Measurements from ENCODE around the gene SYNC.
"Not testable (repeated sequence)": the region's sequence is repeated elsewhere in the genome, so short reads cannot be mapped to it uniquely, and the experiment has no call there.

The SYNC gene

DNA sequence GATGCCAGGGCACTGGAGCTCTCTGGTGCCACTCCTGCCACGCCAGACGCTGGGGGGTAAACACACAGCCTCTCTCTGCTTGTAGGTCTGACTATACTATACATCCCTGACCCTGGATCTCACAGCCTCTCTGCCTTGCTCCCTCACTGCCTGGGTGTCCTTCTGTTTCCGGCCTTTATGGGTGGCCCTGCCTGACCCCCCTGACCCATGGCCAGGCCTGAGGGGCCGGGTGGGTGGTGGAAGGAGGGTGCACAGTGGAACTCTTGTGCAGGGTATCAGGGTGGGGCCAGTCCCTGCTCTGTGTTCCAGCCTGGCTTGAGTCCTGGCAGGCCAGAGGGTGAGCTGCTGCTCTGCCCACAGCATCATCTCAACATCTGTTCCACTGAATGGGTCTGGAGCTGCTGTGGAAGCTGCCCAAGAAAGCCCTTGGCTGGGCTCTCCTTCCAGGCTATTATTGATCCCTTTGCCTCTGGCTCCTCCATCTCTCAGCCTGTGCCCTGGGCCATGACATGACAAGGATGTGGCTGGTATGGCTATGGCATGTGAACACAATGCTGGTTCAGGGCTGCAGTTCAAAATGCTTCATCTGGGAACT, 17.2 kb upstream of the SYNC start:
- H3K4me1 ChIP-seq (ENCODE audit: control insufficient read depth, insufficient read depth, low read length, poor library complexity, severe bottlenecking), result peaks cover 14% of the 10 kb centered on the region
- no peaks in the 10 kb centered on the region for H3K9me3 ChIP-seq (ENCODE audit: control insufficient read depth, low read length)
- no peak overlapping the region for H3K4me3 ChIP-seq (ENCODE audit: extremely low read depth, insufficient read depth, low read length, poor library complexity, severe bottlenecking)
- no peaks in the 10 kb centered on the region for H3K36me3 ChIP-seq (ENCODE audit: control insufficient read depth, insufficient read depth, low read length)
- 83 to 88% methylated on average over 2 of the region's 4 CpGs for WGBS, 2 experiments (ENCODE audit: insufficient coverage in 2 of 2)
- no peak overlapping the region for H3K27ac ChIP-seq (ENCODE audit: low read depth, low read length, severe bottlenecking)

DNA sequence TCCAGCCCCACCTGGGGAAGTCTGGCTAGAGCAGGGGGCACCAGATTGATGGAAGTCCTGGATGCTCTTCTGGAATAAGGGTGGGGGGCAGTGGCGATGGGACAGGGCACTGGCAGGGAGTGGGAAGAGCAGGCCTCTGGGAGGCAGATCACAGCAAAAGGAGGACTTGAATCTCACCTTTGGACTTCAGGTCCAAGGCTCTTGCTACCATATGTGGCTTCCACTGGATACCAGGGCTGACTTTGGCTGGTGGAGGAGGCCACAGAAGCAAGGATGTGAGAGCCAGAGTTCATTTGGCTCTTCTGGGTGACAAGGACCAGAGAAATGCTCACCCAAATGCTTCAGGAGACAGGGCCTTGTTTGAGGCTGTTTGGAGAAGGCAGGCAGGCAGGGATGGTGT, 16.0 kb upstream of the SYNC start:
- Histone ChIP-seq H3K36me3 (ENCODE audit: control insufficient read depth, insufficient read depth, low read length) (no peaks in the 10 kb centered on the region), H3K9me3 (ENCODE audit: control insufficient read depth, low read length) (no peaks in the 10 kb centered on the region), H3K27ac (ENCODE audit: low read depth, low read length, severe bottlenecking) (no peak overlapping the region), H3K4me3 (ENCODE audit: extremely low read depth, insufficient read depth, low read length, poor library complexity, severe bottlenecking) (no peak overlapping the region), H3K4me1 (ENCODE audit: control insufficient read depth, insufficient read depth, low read length, poor library complexity, severe bottlenecking) (peaks cover 11% of the 10 kb centered on the region)
- 80% methylated on average over 1 of the region's 1 CpG; no CpG with 5 or more reads in 1 of the 2 experiments for WGBS, 2 experiments (ENCODE audit: insufficient coverage in 2 of 2)

DNA sequence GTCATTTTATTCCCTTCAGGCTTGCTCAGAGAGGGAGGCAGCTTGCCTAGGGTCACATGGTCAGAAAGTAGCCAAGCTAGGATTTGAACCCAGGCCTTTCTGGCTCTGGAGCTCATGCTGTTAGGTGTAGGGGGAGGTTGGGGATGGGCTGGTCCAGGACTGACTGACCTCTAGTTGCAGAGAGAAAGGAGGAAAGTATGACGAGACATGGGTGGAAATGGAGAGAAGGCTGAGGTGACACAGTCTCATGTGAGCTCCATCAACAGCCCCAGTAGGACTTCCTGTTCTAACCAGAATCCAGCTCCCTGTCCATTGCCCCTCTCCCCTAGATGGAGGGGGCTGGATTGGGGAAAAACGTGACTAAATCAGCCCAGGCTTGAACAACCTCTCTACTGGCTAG, 15.5 kb upstream of the SYNC start:
- Histone ChIP-seq H3K36me3 (ENCODE audit: control insufficient read depth, insufficient read depth, low read length) (no peaks in the 10 kb centered on the region), H3K4me1 (ENCODE audit: control insufficient read depth, insufficient read depth, low read length, poor library complexity, severe bottlenecking) (peaks cover 11% of the 10 kb centered on the region), H3K9me3 (ENCODE audit: control insufficient read depth, low read length) (no peaks in the 10 kb centered on the region), H3K4me3 (ENCODE audit: extremely low read depth, insufficient read depth, low read length, poor library complexity, severe bottlenecking) (no peak overlapping the region), H3K27ac (ENCODE audit: low read depth, low read length, severe bottlenecking) (no peak overlapping the region)
- WGBS, 2 experiments (ENCODE audit: insufficient coverage in 2 of 2), result 71 to 83% methylated on average over 1 to 2 of the region's 2 CpGs

DNA sequence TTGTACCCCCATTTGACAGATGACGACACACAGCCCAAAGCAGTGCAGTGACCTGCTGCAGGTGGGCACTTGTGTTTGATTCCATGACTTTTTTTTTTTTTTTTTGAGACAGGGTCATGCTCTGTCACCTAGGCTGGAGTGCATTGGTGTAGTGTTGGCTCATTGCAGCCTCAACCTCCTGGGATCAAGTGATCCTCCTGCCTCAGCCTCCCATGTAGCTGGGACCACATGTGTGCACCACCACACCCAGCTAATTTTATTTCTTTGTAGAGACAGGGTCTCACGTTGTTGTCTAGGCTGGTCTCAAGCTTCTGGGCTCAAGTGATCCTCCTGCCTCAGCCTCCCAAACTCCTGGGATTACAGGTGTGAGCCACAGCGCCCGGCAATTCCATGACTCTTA, 14.9 kb upstream of the SYNC start:
- Histone ChIP-seq H3K36me3 (ENCODE audit: control insufficient read depth, insufficient read depth, low read length) (no peaks in the 10 kb centered on the region), H3K27ac (ENCODE audit: low read depth, low read length, severe bottlenecking) (no peak overlapping the region), H3K9me3 (ENCODE audit: control insufficient read depth, low read length) (no peaks in the 10 kb centered on the region), H3K4me3 (ENCODE audit: extremely low read depth, insufficient read depth, low read length, poor library complexity, severe bottlenecking) (no peak overlapping the region), H3K4me1 (ENCODE audit: control insufficient read depth, insufficient read depth, low read length, poor library complexity, severe bottlenecking) (peaks cover 11% of the 10 kb centered on the region)
- 90 to 93% methylated on average over 3 to 4 of the region's 4 CpGs for WGBS, 2 experiments (ENCODE audit: insufficient coverage in 2 of 2)

DNA sequence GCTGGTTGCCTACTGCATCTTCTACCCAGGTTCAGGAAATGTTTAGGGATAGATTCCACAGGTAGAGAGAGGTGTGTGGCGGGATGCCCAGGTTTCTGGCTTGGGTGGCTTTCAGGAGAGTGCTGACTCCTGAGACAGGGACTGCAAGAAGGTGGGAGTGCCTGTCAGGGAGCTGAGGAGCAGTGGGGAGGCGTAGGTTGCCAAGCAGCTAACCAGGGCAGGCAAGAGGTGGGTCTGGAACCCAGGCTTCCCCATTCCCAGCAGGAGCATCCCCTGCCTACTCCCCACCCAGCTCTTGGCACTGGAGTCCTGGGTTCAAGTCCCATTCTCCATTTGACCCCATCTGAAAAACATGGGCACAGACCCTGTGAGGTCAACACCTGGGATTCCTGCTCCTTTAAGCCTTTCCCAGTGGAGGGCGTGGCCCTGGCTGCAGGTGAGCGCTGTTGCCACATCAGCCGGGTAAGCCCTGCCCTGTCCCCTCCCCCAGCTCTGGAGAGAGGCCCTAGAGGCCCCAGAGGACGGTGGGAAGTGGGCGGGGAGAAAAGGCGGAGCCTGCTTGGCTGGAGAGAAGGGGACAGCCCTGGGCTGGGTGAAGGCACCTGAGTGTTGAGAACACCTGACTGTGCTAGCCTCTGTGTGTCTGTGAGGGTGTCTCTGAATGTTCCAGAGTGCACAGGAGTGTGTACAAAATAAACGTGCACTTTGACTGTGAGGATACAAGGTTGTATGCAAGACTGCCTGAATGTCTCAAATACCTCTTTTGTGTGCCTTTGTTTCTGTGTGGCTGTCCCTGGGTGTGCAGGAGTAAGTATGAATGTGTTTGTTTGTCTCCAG, 14.0 kb upstream of the SYNC start:
- 24 to 26% methylated on average over 7 to 8 of the region's 9 CpGs for WGBS, 2 experiments (ENCODE audit: insufficient coverage in 2 of 2)
- Histone ChIP-seq H3K27ac (ENCODE audit: low read depth, low read length, severe bottlenecking) (no peak overlapping the region), H3K36me3 (ENCODE audit: control insufficient read depth, insufficient read depth, low read length) (no peaks in the 10 kb centered on the region), H3K9me3 (ENCODE audit: control insufficient read depth, low read length) (no peaks in the 10 kb centered on the region), H3K4me3 (ENCODE audit: extremely low read depth, insufficient read depth, low read length, poor library complexity, severe bottlenecking) (no peak overlapping the region), H3K4me1 (ENCODE audit: control insufficient read depth, insufficient read depth, low read length, poor library complexity, severe bottlenecking) (peaks cover 11% of the 10 kb centered on the region)

DNA sequence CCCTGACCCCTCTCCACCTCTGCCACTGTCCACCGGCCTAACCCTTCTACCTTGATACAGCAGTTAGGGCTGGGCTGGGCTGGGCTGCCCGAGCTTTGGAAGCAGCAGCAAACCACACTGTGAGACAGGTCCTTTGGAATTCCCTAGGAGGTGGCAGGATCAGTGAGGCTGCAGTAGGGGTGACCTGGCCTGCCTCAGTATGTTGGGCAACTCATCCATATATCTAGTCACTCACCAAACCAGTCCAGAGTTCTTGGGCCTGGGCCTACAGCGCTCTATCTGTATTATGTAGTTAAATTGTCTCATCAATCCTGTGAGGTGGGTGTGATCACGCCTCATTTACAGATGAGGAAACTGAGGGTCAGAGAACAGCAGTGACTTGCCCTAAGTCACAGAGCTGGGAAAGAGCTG, 13.3 kb upstream of the SYNC start:
- no peaks in the 10 kb centered on the region for H3K9me3 ChIP-seq (ENCODE audit: control insufficient read depth, low read length)
- H3K36me3 ChIP-seq (ENCODE audit: control insufficient read depth, insufficient read depth, low read length), result no peaks in the 10 kb centered on the region
- no peak overlapping the region for H3K4me3 ChIP-seq (ENCODE audit: extremely low read depth, insufficient read depth, low read length, poor library complexity, severe bottlenecking)
- WGBS, 2 experiments (ENCODE audit: insufficient coverage in 2 of 2), result 83 to 84% methylated on average over 2 to 4 of the region's 4 CpGs
- H3K4me1 ChIP-seq (ENCODE audit: control insufficient read depth, insufficient read depth, low read length, poor library complexity, severe bottlenecking), result peaks cover 11% of the 10 kb centered on the region
- no peak overlapping the region for H3K27ac ChIP-seq (ENCODE audit: low read depth, low read length, severe bottlenecking)

DNA sequence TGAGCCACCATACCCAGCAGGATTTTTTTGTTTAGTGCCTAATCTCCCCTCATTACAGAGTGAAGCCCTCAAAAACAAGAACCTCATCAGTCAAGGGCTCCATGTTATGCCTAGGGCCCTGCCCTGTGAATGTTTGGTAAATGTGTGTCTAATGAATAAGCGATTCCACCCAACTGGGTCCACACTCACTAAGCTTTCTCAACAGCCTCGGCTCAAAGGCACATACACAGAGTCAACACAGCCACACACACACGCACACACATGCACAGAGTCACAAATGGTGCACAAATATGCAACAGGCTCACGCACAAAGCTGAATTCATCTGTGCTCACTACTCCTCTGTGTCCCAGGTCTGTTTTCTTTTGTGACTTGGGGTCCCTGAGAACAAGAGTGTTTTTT, 11.7 kb upstream of the SYNC start:
- WGBS, 2 experiments (ENCODE audit: insufficient coverage in 2 of 2), result 93 to 94% methylated on average over 2 to 3 of the region's 4 CpGs

DNA sequence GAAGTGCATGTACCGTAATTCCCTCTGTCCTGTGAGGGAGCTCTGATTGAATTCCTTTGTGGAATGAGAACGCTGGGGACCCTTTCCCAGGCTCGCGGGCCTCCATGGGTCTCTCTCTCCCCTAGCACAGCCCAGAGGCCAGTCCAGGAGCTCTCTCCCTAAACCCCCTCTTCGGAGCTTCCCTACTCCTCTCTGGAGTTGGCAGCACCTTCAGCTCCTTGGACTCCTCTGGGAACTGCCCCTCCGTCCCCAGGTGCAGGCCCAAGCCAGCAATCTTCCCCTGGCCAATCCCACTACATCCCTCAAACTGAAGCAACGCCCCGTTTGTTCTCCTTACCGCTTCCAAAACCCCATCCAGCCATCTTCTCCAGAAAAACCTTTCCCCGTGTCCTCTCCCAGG, 10.5 kb upstream of the SYNC start:
- H3K9me3 ChIP-seq (ENCODE audit: control insufficient read depth, low read length), result no peaks in the 10 kb centered on the region
- no peaks in the 10 kb centered on the region for H3K36me3 ChIP-seq (ENCODE audit: control insufficient read depth, insufficient read depth, low read length)
- H3K4me1 ChIP-seq (ENCODE audit: control insufficient read depth, insufficient read depth, low read length, poor library complexity, severe bottlenecking), result peaks cover 11% of the 10 kb centered on the region

More for the DNA sequence above, 11.7 kb upstream of the SYNC start:
- peaks cover 11% of the 10 kb centered on the region for H3K4me1 ChIP-seq (ENCODE audit: control insufficient read depth, insufficient read depth, low read length, poor library complexity, severe bottlenecking)
- no peak overlapping the region for H3K27ac ChIP-seq (ENCODE audit: low read depth, low read length, severe bottlenecking)
- H3K9me3 ChIP-seq (ENCODE audit: control insufficient read depth, low read length), result no peaks in the 10 kb centered on the region
- no peaks in the 10 kb centered on the region for H3K36me3 ChIP-seq (ENCODE audit: control insufficient read depth, insufficient read depth, low read length)
- H3K4me3 ChIP-seq (ENCODE audit: extremely low read depth, insufficient read depth, low read length, poor library complexity, severe bottlenecking), result no peak overlapping the region

DNA sequence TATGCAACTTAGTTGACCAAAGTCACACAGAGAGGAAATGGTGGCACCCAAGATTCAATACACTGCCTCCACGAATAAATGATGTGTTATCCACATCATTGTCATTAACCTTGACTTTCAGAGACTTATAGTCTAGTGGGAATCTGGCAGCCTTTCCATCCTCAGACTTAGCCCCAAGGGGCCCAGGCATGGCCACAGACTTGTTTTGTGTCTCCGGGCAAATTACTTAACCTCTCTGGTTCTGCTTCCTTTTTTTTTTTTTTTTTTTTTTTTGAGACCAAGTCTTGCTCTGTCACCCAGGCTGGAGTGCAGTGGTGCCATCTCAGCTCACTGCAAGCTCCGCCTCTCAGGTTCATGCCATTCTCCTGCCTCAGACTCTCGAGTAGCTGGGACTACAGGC, 8.7 kb upstream of the SYNC start:
- H3K36me3 ChIP-seq (ENCODE audit: control insufficient read depth, insufficient read depth, low read length); H3K4me1 ChIP-seq (ENCODE audit: control insufficient read depth, insufficient read depth, low read length, poor library complexity, severe bottlenecking); H3K4me3 ChIP-seq (ENCODE audit: extremely low read depth, insufficient read depth, low read length, poor library complexity, severe bottlenecking); H3K9me3 ChIP-seq (ENCODE audit: control insufficient read depth, low read length); H3K27ac ChIP-seq (ENCODE audit: low read depth, low read length, severe bottlenecking): not testable (repeated sequence)
- 90% methylated on average over 2 to 3 of the region's 4 CpGs for WGBS, 2 experiments (ENCODE audit: insufficient coverage in 2 of 2)

More for the DNA sequence above, 10.5 kb upstream of the SYNC start:
- WGBS, 2 experiments (ENCODE audit: insufficient coverage in 2 of 2), result 84 to 91% methylated on average over 7 to 9 of the region's 10 CpGs
- no peak overlapping the region for H3K4me3 ChIP-seq (ENCODE audit: extremely low read depth, insufficient read depth, low read length, poor library complexity, severe bottlenecking)
- H3K27ac ChIP-seq (ENCODE audit: low read depth, low read length, severe bottlenecking), result no peak overlapping the region

DNA sequence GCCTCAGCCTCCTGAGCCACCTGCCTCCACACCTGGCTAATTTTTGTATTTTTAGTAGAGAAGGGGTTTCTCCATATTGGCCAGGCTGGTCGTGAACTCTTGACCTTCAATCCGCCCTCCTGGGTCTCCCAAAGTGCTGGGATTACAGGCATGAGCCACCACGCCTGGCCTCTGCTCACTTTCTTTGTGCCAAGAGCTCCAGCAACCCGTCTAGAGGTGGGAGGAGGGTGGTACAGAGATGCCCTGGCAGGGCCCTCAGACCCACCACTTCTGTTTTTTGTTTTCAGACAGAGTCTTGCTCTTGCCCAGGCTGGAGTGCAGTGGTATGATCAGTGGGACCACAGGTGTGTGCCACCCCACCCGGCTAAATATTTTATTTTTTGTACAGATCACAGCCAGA, 6.9 kb upstream of the SYNC start:
- H3K36me3 ChIP-seq (ENCODE audit: control insufficient read depth, insufficient read depth, low read length), result no peaks in the 10 kb centered on the region
- H3K4me1 ChIP-seq (ENCODE audit: control insufficient read depth, insufficient read depth, low read length, poor library complexity, severe bottlenecking), result no peaks in the 10 kb centered on the region
- WGBS, 2 experiments (ENCODE audit: insufficient coverage in 2 of 2), result 60 to 93% methylated on average over 3 to 4 of the region's 5 CpGs
- H3K27ac ChIP-seq (ENCODE audit: low read depth, low read length, severe bottlenecking), result no peak overlapping the region
- no peak overlapping the region for H3K4me3 ChIP-seq (ENCODE audit: extremely low read depth, insufficient read depth, low read length, poor library complexity, severe bottlenecking)
- H3K9me3 ChIP-seq (ENCODE audit: control insufficient read depth, low read length), result no peaks in the 10 kb centered on the region

DNA sequence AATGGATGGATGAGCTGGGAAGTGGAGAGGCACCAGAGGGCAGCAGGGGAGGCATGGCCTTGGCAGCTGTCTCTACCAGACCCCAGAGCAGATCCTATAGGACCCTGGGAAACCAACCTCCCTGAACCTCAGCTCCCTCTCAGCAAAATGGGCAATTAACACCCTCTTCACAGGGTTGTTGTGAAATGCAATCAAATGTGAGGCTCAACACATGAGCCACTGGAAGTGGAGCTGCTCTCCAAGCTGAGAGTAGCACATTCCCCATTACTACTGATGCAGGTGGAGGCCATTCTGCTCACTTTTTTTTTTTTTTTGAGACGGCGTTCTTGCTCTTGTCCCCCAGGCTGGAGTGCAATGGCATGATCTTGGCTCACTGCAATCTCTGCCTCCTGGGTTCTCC, 6.5 kb upstream of the SYNC start:
- Histone ChIP-seq H3K9me3 (ENCODE audit: control insufficient read depth, low read length) (no peaks in the 10 kb centered on the region), H3K4me3 (ENCODE audit: extremely low read depth, insufficient read depth, low read length, poor library complexity, severe bottlenecking) (no peak overlapping the region), H3K36me3 (ENCODE audit: control insufficient read depth, insufficient read depth, low read length) (no peaks in the 10 kb centered on the region), H3K4me1 (ENCODE audit: control insufficient read depth, insufficient read depth, low read length, poor library complexity, severe bottlenecking) (peaks cover under 1% of the 10 kb centered on the region), H3K27ac (ENCODE audit: low read depth, low read length, severe bottlenecking) (no peak overlapping the region)
- no CpG with 5 or more reads among the region's 2 CpGs for WGBS, 2 experiments (ENCODE audit: insufficient coverage in 2 of 2)
